Subcutaneous adipose tissue (tissue), 4 donors: ENCODE data around the gene MYO3B. TPM values are rescaled to one million over a fixed set of nuclear protein-coding genes. Genes with fewer than 3 reads are reported as not detected.

Source experiments
- CTCF ChIP-seq: fragments of 450-650 bp; IDR thresholded peaks from one replicate; pipeline ENCODE4 v1.5.1; 2016; ENCODE audit warnings: low read depth, mild to moderate bottlenecking, control low read depth, antibody characterized with exemption, moderate library complexity
- total RNA-seq, 4 donors: library from RNA; depleted of rRNA; stranded (reverse); fragments of >200 nt; gene quantifications; one replicate each; pipeline ENCODE4 v1.1.0, GENCODE V29; 2016

MYO3B gene
- total RNA-seq, 4 donors from 2014 or later = 0.17 TPM; not detected in 3

GRCh38 chr2:170656669-170657068 is 478.7 kb downstream of the MYO3B start:
- TF ChIP-seq CTCF = no peak

- TF ChIP-seq CTCF = no peak
Measured at GRCh38 chr2:170660409-170660808, 482.5 kb downstream of the MYO3B start.

GRCh38 chr2:170665743-170666142 is 487.8 kb downstream of the MYO3B start:
- no peak for TF ChIP-seq CTCF

GRCh38 chr2:170669909-170670308 is 492.0 kb downstream of the MYO3B start:
- no peak for TF ChIP-seq CTCF

GRCh38 chr2:170670651-170671050 is 492.7 kb downstream of the MYO3B start:
- no peak for TF ChIP-seq CTCF

GRCh38 chr2:170671079-170671478 is 493.1 kb downstream of the MYO3B start:
- TF ChIP-seq CTCF = no peak

- TF ChIP-seq CTCF = no peak
Measured at GRCh38 chr2:170675701-170676100, 497.8 kb downstream of the MYO3B start.
